H1 (cell line): ENCODE measurements around the gene KLRD1. TPM values are rescaled to one million over a fixed set of nuclear protein-coding genes. Genes with fewer than 3 reads are reported as not detected.

ENCODE experiments used
- BCL11A ChIP-seq, 2 experiments: IDR thresholded peaks; one replicate each; pipeline ENCODE4 v1.6.1; 2011; ENCODE audit warnings: low read depth in 2 of 2, low read length in 2 of 2, mild to moderate bottlenecking in 2 of 2
- CEBPB ChIP-seq: IDR thresholded peaks from 2 replicates; pipeline ENCODE4 v1.6.1; 2012; ENCODE audit warnings: low read depth, low read length
- CHD1 ChIP-seq: IDR thresholded peaks from 2 replicates; pipeline ENCODE4 v1.6.1; 2012; ENCODE audit warnings: low read depth, low read length, improper control_type of control experiment
- CHD2 ChIP-seq: IDR thresholded peaks from 2 replicates; pipeline ENCODE4 v1.6.1; 2012; ENCODE audit warnings: low read length, improper control_type of control experiment
- CREB1 ChIP-seq: IDR thresholded peaks from 2 replicates; pipeline ENCODE4 v1.6.1; 2012; ENCODE audit warnings: inconsistent platforms
- CTBP2 ChIP-seq: IDR thresholded peaks from 2 replicates; pipeline ENCODE4 v1.7.0; 2011; ENCODE audit warnings: borderline replicate concordance, mild to moderate bottlenecking, moderate library complexity, mixed read lengths, low read length; ENCODE audit not compliant: insufficient read depth, insufficient read length
- E2F6 ChIP-seq: IDR thresholded peaks from 2 replicates; pipeline ENCODE4 v1.6.1; 2012; ENCODE audit warnings: inconsistent platforms
- EGR1 ChIP-seq: IDR thresholded peaks from 2 replicates; pipeline ENCODE4 v1.6.1; 2011; ENCODE audit warnings: low read depth, low read length, borderline replicate concordance
- HDAC2 ChIP-seq, 2 experiments: fragments of 300-600 bp in 1 of 2; sonication (generic) in 1 of 2; IDR thresholded peaks; 2 replicates each; pipeline ENCODE4 v1.6.1; 2011 to 2012; ENCODE audit warnings: low read depth in 2 of 2, low read length in 2 of 2, mild to moderate bottlenecking in 2 of 2, moderate library complexity in 2 of 2, borderline replicate concordance in 1 of 2, inconsistent platforms in 1 of 2
- KDM1A ChIP-seq: fragments of 200-600, 300-600 bp; sonication (generic); IDR thresholded peaks from 2 replicates; pipeline ENCODE4 v1.7.1; 2016; ENCODE audit warnings: mild to moderate bottlenecking, low read length, borderline replicate concordance
- KDM4A ChIP-seq: IDR thresholded peaks from one replicate; pipeline ENCODE4 v1.7.1; 2012; ENCODE audit warnings: low read depth, mild to moderate bottlenecking, moderate library complexity, low read length, inconsistent platforms; ENCODE audit not compliant: severe bottlenecking
- KDM5A ChIP-seq: fragments of 200-600 bp; IDR thresholded peaks from 2 replicates; pipeline ENCODE4 v1.7.1; 2012; ENCODE audit warnings: mild to moderate bottlenecking, low read length, inconsistent platforms, mixed read lengths
- MAX ChIP-seq: IDR thresholded peaks from 2 replicates; pipeline ENCODE4 v1.6.1; 2012; ENCODE audit warnings: inconsistent platforms
- NRF1 ChIP-seq: IDR thresholded peaks from 2 replicates; pipeline ENCODE4 v1.6.1; 2011; ENCODE audit warnings: mild to moderate bottlenecking, low read depth, low read length, improper control_type of control experiment
- POLR2A ChIP-seq, 2 experiments: IDR thresholded peaks; 1 replicate in 1 of 2; 2 replicates in 1 of 2; pipeline ENCODE4 v1.6.1; 2011; ENCODE audit warnings: low read depth in 2 of 2, low read length in 2 of 2, mild to moderate bottlenecking in 2 of 2; ENCODE audit errors: control extremely low read depth in 1 of 2
- POLR2AphosphoS5 ChIP-seq: IDR thresholded peaks from 2 replicates; pipeline ENCODE4 v1.6.1; 2011; ENCODE audit warnings: low read depth, low read length
- POU5F1 ChIP-seq: IDR thresholded peaks from 2 replicates; pipeline ENCODE4 v1.6.1; 2011; ENCODE audit warnings: low read depth, mild to moderate bottlenecking, low read length, moderate library complexity
- SAP30 ChIP-seq: fragments of 300-600 bp; sonication (generic); IDR thresholded peaks from 2 replicates; pipeline ENCODE4 v1.7.1; 2012; ENCODE audit warnings: low read length, moderate library complexity, mild to moderate bottlenecking, inconsistent platforms; ENCODE audit not compliant: insufficient read depth, insufficient replicate concordance
- SIRT6 ChIP-seq: IDR thresholded peaks from one replicate; pipeline ENCODE4 v1.7.1; 2012; ENCODE audit warnings: low read length, inconsistent platforms
- SIX5 ChIP-seq: IDR thresholded peaks from 2 replicates; pipeline ENCODE4 v1.6.1; 2011; ENCODE audit warnings: mild to moderate bottlenecking, low read depth, low read length
- SUZ12 ChIP-seq: fragments of 200-600 bp; sonication (generic); IDR thresholded peaks from 2 replicates; pipeline ENCODE4 v1.6.1; 2012; ENCODE audit warnings: mild to moderate bottlenecking, inconsistent platforms, low read length, moderate library complexity, mixed read lengths
- TCF12 ChIP-seq: IDR thresholded peaks from 2 replicates; pipeline ENCODE4 v1.6.1; 2011; ENCODE audit warnings: low read depth, mild to moderate bottlenecking, low read length
- TEAD4 ChIP-seq: IDR thresholded peaks from 2 replicates; pipeline ENCODE4 v1.6.1; 2012; ENCODE audit warnings: low read depth, low read length, inconsistent platforms, mixed read lengths
- ZNF274 ChIP-seq: IDR thresholded peaks from 2 replicates; pipeline ENCODE4 v1.7.0; 2012; ENCODE audit warnings: low read length, borderline replicate concordance; ENCODE audit errors: extremely low read depth
- polyA plus RNA-seq, 7 experiments: library from polyadenylated mRNA; depleted of rRNA in 3 of 7; stranded (reverse) in 5 of 7; unstranded in 2 of 7; fragments of >200 nt in 5 of 7; fragments of 200-250 nt in 2 of 7; gene quantifications; 1 replicate in 5 of 7; 2 replicates in 1 of 7; 4 replicates in 1 of 7; pipeline versions ENCODE4 v1.2.1 to v1.2.3, GENCODE V29; 2011 to 2013; ENCODE audit warnings: missing spikeins in 2 of 7, mixed read lengths in 2 of 7
- total RNA-seq: library from RNA; stranded (reverse); fragmentation: NEBNext Ultra II Directional; extraction: Animal tissue kit (Norgen Biotek cat#: 25700); gene quantifications from 2 replicates; pipeline ENCODE4 v1.2.1, GENCODE V29; 2021
- TF ChIP-seq, protein P1 (sequence below): IDR thresholded peaks from 2 replicates; pipeline ENCODE4 v1.6.1; 2011; ENCODE audit warnings: low read depth, mild to moderate bottlenecking, low read length; ENCODE audit not compliant: insufficient read depth

Gene KLRD1
- total and polyA plus RNA-seq, 2 of the 8 experiments (the other 6 are each of a cell fraction or from before 2014, with no cell fraction given) = under 0.01 to 0.06 TPM

- TF ChIP-seq SAP30 (peak; percentile 30), POLR2AphosphoS5 (no peak), CHD1 (no peak), SIX5 (no peak), SUZ12 (no peak), CHD2 (no peak), HDAC2 (IDR thresholded peaks at IDR 0.05; ENCODE audit: borderline replicate concordance in 1 of 2, low read depth in 2 of 2, low read length in 2 of 2) (no peak), MAX (no peak), TCF12 (no peak), E2F6 (no peak), KDM4A (peak; percentile 27), KDM5A (no peak), SIRT6 (no peak), CREB1 (no peak), NRF1 (no peak), POLR2A (IDR thresholded peaks at IDR 0.05; ENCODE audit: control extremely low read depth in 1 of 2, low read depth in 2 of 2, low read length in 2 of 2) (no peak), CTBP2 (no peak), ZNF274 (no peak), CEBPB (no peak), POU5F1 (no peak), TEAD4 (no peak), BCL11A (IDR thresholded peaks at IDR 0.05; ENCODE audit: low read depth in 2 of 2, low read length in 2 of 2) (no peak), KDM1A (no peak), EGR1 (no peak)
- TF ChIP-seq, protein P1, sequence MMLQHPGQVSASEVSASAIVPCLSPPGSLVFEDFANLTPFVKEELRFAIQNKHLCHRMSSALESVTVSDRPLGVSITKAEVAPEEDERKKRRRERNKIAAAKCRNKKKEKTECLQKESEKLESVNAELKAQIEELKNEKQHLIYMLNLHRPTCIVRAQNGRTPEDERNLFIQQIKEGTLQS = no peak
These were observed 57.3 kb downstream of the KLRD1 start (continued) for GRCh38 chr12:10364815-10365622.
